Measurements from ENCODE around the gene RYK. TPM values are rescaled to one million over a fixed set of nuclear protein-coding genes. Genes with fewer than 3 reads are reported as not detected.

RYK gene
- polyA plus RNA-seq, 2 of the 4 experiments (the other 2 are of a cell fraction): 28.4 to 41.9 TPM

DNA sequence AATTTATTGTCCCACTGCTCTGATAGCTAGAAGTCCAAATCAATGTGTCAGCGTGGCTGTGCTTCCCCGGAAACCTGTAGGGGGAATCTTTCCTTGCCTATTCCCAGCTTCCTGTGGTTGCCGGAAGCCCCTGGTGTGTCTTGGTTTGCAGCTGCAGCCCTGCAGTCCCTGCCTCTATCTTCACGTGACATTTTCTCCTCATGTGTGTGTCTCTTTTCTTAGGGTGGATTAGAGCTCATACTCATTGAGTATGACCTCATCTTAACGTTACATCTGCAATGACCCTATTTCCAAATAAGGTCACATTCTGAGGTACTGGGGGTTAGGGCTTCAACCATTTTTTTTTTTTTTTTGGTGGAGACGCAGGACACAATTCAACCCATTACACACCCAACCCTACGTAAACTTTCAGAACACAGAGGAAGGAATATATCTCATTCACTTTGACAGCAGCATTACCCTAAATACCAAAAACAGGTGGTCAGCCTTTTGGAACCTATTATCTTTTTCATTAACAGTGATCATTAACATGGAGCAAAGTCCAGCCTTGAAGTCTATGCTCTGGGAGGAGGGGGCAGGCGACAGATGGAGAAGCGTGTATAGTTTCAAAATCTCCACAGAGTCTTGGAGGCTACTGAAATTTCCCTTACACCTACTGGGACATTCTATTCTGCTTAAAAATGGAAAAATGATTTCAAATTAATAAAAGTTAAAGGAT, 88.6 kb downstream of the RYK start:
- H3K27ac ChIP-seq: no peak overlapping the region
- ChIA-PET POLR2A (no interaction called here), CTCF (interaction anchor here (1.0 kb wide), 1 partner anchor 51 kb away, joined by 3 read pairs; no protein-coding TSS in a partner anchor)
- no peaks in the 10 kb centered on the region for H3K4me1 ChIP-seq
- DNase-seq (ENCODE audit: low read depth in 1 of 2, low spot score in 1 of 2): no peak
- TF ChIP-seq, protein P1, sequence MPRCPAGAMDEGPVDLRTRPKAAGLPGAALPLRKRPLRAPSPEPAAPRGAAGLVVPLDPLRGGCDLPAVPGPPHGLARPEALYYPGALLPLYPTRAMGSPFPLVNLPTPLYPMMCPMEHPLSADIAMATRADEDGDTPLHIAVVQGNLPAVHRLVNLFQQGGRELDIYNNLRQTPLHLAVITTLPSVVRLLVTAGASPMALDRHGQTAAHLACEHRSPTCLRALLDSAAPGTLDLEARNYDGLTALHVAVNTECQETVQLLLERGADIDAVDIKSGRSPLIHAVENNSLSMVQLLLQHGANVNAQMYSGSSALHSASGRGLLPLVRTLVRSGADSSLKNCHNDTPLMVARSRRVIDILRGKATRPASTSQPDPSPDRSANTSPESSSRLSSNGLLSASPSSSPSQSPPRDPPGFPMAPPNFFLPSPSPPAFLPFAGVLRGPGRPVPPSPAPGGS (IDR thresholded peaks at IDR 0.05): no peak
- TF ChIP-seq, protein P2, sequence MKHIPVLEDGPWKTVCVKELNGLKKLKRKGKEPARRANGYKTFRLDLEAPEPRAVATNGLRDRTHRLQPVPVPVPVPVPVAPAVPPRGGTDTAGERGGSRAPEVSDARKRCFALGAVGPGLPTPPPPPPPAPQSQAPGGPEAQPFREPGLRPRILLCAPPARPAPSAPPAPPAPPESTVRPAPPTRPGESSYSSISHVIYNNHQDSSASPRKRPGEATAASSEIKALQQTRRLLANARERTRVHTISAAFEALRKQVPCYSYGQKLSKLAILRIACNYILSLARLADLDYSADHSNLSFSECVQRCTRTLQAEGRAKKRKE (CRISPR knock-in tag; IDR thresholded peaks at IDR 0.05; ENCODE audit: low read depth): no peak
- TF ChIP-seq JUN (IDR thresholded peaks at IDR 0.05) (no peak), POLR2A (IDR thresholded peaks at IDR 0.05; ENCODE audit: low read length) (no peak), ZNF302 (CRISPR knock-in tag; IDR thresholded peaks at IDR 0.05) (no peak), MAFK (IDR thresholded peaks at IDR 0.05; ENCODE audit: partially characterized antibody) (no peak), NPAS2 (CRISPR knock-in tag; IDR thresholded peaks at IDR 0.05; ENCODE audit: borderline replicate concordance) (no peak), HOXB5 (CRISPR knock-in tag; IDR thresholded peaks at IDR 0.05) (no peak), ESRRA (IDR thresholded peaks at IDR 0.05; ENCODE audit: borderline replicate concordance, low read length) (no peak), CHD4 (IDR thresholded peaks at IDR 0.05; ENCODE audit: borderline replicate concordance) (no peak), CBX2 (IDR thresholded peaks at IDR 0.05; ENCODE audit: borderline replicate concordance, low read depth) (no peak)
- no peaks in the 10 kb centered on the region for H3K9me3 ChIP-seq
- 94% methylated on average over 9 of the region's 9 CpGs for WGBS (ENCODE audit: missing lambda C conversion rate)
- no peak overlapping the region for H3K4me3 ChIP-seq
- no peak overlapping the region for H3K4me2 ChIP-seq
- no peak for FAIRE-seq
- ATAC-seq: no peak

GRCh38 chr3:134155446-134155845, 95.2 kb downstream of the RYK start:
- Histone ChIP-seq H3K4me3 (no peak overlapping the region), H3K4me1 (no peaks in the 10 kb centered on the region), H3K4me2 (no peak overlapping the region), H3K27ac (no peak overlapping the region), H3K9me3 (no peaks in the 10 kb centered on the region)
- ATAC-seq: no peak
- TF ChIP-seq, protein P1 (IDR thresholded peaks at IDR 0.05): no peak
- TF ChIP-seq KDM1A (IDR thresholded peaks at IDR 0.05; ENCODE audit: low read depth): no peak
- TF ChIP-seq GATA3 (IDR thresholded peaks at IDR 0.05; ENCODE audit: borderline replicate concordance): no peak
- TF ChIP-seq, protein P3, sequence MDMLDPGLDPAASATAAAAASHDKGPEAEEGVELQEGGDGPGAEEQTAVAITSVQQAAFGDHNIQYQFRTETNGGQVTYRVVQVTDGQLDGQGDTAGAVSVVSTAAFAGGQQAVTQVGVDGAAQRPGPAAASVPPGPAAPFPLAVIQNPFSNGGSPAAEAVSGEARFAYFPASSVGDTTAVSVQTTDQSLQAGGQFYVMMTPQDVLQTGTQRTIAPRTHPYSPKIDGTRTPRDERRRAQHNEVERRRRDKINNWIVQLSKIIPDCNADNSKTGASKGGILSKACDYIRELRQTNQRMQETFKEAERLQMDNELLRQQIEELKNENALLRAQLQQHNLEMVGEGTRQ (IDR thresholded peaks at IDR 0.05): no peak
- TF ChIP-seq RFX5 (IDR thresholded peaks at IDR 0.05): no peak
- no peak for TF ChIP-seq FOSL2 (IDR thresholded peaks at IDR 0.05)
- TF ChIP-seq FOSL2 (CRISPR knock-in tag; IDR thresholded peaks at IDR 0.05): no peak
- TF ChIP-seq CTCF (IDR thresholded peaks at IDR 0.05): no peak
- TF ChIP-seq ZNF302 (CRISPR knock-in tag; IDR thresholded peaks at IDR 0.05): no peak
- TF ChIP-seq, protein P4, sequence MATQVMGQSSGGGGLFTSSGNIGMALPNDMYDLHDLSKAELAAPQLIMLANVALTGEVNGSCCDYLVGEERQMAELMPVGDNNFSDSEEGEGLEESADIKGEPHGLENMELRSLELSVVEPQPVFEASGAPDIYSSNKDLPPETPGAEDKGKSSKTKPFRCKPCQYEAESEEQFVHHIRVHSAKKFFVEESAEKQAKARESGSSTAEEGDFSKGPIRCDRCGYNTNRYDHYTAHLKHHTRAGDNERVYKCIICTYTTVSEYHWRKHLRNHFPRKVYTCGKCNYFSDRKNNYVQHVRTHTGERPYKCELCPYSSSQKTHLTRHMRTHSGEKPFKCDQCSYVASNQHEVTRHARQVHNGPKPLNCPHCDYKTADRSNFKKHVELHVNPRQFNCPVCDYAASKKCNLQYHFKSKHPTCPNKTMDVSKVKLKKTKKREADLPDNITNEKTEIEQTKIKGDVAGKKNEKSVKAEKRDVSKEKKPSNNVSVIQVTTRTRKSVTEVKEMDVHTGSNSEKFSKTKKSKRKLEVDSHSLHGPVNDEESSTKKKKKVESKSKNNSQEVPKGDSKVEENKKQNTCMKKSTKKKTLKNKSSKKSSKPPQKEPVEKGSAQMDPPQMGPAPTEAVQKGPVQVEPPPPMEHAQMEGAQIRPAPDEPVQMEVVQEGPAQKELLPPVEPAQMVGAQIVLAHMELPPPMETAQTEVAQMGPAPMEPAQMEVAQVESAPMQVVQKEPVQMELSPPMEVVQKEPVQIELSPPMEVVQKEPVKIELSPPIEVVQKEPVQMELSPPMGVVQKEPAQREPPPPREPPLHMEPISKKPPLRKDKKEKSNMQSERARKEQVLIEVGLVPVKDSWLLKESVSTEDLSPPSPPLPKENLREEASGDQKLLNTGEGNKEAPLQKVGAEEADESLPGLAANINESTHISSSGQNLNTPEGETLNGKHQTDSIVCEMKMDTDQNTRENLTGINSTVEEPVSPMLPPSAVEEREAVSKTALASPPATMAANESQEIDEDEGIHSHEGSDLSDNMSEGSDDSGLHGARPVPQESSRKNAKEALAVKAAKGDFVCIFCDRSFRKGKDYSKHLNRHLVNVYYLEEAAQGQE (IDR thresholded peaks at IDR 0.05): no peak
- no peak for TF ChIP-seq FOXS1 (CRISPR knock-in tag; IDR thresholded peaks at IDR 0.05)
- no peak for TF ChIP-seq NPAS2 (CRISPR knock-in tag; IDR thresholded peaks at IDR 0.05; ENCODE audit: borderline replicate concordance)
- TF ChIP-seq TFCP2L1 (CRISPR knock-in tag; IDR thresholded peaks at IDR 0.05): no peak
- TF ChIP-seq MAZ (IDR thresholded peaks at IDR 0.05; ENCODE audit: borderline replicate concordance, low read depth, low read length): no peak
- TF ChIP-seq SREBF2 (IDR thresholded peaks at IDR 0.05): no peak
- no peak for TF ChIP-seq MAFK (IDR thresholded peaks at IDR 0.05; ENCODE audit: partially characterized antibody)
- TF ChIP-seq ESRRA (IDR thresholded peaks at IDR 0.05; ENCODE audit: borderline replicate concordance, low read length): no peak
- 45% methylated on average over 2 of the region's 2 CpGs for WGBS (ENCODE audit: missing lambda C conversion rate)
- ChIA-PET CTCF (interaction anchor here (0.6 kb wide), 1 partner anchor 434 kb away, joined by 3 read pairs; no protein-coding TSS in a partner anchor), POLR2A (no interaction called here)
- FAIRE-seq: no peak
- no peak for DNase-seq (ENCODE audit: low read depth in 1 of 2, low spot score in 1 of 2)

Measured in A549 (cell line).